ENCODE data around the gene GPRIN3.
"Not testable (repeated sequence)": the region's sequence is repeated elsewhere in the genome, so short reads cannot be mapped to it uniquely, and the experiment has no call there.

GPRIN3 gene

DNA sequence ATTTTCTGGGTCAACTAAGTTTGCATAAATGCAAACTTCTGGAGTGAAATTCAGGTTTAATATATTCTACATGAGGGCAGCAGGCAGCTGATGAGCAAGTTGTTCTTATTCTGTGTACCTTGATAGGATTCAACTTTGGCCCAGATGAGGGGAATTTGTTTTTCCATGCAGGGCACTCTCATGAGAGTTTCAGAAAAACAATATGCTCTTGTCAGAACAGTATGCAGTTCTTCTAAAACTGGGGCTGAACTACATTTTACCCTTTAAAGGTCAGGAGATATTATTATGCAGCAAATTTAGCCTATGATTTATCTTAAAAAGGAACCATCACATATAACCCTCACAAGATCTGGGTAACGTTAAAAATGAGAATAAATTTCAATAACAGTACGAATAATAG, 19.2 kb downstream of the GPRIN3 start:
- no peak for DNase-seq

DNA sequence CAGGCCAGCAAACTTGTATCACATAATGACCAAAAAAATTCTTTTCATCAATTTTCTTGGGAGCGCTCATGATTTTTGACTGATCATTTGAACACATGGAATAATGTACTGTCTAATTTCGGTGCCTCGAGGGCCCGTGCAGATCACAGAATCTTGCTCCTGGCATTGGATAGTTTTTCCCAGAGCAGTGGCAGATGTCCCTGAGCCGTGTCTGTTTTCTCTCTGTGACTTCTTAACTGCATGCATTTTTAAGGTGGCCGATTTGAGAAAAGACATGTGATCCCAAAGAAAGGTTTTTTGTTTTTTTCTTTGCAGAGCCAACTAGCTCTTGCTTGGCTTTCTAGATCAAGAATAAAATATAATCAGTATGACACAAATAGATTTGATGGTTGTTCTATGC, 19.7 kb downstream of the GPRIN3 start:
- DNase-seq, result no peak

DNA sequence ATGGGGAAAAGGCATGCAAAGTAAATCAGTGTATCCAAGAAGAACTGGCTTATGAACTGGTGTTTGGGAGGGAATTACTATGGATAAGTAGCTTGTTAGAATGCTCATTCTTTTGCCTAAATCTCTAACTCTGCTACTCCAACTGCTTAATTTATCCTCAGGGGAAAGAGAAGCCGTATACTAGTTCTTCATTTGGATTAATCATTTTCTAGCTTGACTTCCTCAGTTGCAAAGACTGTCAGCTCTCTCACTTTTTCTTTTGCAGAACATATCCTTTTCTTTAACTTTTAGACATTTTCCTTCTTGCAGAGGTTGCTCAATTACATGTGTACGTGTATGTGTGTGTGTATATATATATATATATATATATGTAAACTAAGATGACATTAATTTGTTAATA, 21.9 kb downstream of the GPRIN3 start:
- no peak for DNase-seq

DNA sequence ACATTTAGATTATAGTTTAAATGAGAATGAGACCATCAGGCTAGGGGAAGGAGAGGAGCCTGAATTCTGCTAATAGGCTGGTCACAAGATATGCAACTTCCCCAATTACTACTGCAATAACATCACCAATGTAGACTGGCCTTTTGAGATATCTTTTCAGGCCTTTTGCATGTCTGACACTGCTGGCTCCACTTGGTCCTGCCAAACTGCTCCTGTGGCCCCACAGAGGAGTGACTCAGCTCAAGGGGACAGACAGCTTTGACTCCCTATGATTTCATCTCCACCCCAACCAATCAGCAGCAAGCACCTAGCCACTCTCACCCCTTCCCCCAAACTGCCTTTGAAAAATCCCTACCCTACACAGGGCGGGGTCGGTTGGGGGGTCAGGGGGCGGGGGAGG, 22.8 kb downstream of the GPRIN3 start:
- no peak for DNase-seq

DNA sequence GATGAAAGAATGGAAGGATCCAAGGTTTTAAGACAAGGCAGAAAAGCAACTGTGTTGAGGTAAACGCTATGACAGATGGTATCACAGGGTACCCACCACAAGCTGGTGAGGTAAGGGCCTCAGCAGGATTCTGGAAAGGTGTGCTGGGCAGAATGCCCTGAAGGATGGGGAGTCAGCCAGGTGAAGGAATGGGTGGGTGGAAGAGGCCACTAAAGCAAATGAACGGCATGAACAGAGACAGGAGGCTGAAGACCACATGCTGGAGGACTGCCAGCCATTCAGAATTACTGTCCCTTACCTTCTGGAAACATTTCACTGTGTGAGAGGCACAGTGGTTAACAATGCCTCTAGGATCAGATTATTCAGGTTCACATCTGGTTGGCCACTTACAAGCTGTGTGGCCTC, 23.6 kb downstream of the GPRIN3 start:
- no peak for DNase-seq

DNA sequence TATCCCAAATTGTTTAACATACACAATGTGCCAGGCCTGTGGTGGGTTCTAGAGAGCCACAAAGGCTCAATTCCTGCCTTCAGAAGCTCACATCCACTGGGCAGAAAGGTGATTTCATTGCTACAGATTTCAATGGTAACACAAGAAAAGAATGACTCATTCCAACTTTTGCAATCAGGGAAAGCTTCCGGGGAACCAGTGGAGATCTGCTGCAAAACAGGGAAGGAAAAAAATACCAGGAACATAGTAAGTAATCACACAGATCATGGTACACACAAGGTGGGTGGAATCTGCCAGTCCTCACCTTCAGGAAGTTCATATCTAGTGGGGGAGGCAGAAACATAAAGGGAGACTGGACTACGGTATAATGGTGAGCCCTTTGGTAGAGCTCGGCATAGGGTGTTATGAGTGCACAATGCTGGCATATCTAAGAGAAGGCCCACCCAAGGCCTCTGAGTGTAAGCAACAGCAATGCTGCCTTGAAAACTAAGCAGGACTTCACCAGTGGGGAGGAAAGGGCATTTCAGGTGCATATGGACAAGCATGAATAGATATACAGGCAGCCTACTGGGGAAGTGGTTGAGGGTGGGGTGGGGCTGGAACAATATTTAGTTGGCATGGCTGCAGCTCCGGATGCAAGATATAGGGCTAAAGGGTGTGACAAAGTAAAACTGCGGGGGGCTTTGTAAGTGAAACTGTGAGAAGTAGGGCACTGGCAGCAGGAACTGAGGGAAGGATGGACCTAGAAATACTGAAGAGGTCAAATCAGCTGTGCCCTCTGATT, 24.2 kb downstream of the GPRIN3 start:
- peak; percentile 2 for DNase-seq

DNA sequence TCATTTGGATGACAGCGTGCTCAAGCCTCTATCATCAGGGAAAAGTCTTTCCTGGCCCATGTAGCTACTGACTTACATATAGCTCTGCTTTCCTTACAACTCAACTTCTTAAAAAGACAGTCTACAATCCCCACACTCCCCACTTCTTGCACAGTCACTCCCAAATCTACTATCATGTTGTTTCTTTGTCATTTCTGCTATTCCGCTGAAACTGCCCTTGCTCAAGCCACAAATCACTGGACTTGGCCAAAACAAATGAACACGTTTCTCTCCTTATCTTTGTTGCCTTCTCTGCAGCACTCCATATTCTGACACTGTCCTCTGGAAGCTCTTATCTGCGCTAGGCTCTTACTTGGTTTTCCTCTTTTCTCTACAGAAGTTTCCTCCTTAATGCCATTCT, 28.2 kb downstream of the GPRIN3 start:
- DNase-seq, result no peak

DNA sequence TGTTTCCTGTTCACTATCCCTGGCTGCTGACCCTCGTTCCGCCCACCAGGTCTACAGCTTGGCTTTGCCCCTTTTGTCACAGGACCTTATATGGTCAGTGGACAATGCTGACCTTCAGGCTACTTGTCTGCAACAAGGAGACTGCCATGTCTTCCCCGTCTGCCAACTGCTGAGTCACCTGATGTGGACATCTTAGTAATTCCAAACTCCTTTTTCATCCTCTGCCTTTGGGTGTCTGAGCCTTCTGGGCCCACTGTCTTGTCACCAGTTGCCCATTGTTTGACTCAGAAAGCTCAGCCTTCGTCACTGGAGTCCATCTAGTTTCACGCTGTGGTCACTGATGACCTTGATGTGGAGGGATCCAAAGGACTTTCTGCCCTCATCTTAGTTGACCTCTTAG, 30.2 kb downstream of the GPRIN3 start:
- DNase-seq, result no peak

DNA sequence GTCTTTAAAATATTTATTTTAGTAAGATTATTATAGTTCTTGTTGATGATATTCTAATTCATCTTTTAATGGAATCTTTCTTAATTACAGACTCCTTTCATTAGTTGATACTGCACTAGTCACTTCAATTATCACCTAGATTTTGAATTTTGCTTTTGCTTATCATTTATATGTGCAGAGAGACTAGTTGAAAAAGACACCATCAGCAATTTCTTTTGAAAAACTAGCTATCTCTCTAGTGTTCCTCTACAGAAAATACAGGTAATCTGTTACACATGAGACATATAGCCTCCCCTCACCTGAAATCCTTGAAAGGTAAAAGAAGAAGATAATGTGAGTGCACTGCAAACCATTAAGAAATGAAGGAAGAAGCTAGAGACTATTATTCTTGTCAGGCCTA, 31.3 kb downstream of the GPRIN3 start:
- DNase-seq, result no peak

DNA sequence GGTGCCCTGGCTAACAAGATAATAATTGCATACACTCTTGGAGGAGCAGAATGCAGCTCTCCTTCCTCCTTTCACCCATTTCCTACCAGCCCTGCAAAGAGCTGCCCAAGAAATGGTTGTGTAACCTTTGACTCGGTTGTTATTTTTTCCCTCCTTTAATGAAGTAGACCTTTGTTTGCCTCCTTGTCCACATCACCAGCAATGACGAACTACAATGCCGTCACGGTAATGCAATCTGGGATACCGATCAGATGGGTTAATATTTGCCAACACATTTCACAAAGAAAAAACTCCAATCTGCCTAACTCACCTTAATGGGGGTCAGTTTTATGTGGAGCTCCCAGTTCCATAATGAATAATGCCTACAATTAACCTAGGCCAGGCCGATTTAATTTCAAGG, 32.0 kb downstream of the GPRIN3 start:
- DNase-seq, result no peak

DNA sequence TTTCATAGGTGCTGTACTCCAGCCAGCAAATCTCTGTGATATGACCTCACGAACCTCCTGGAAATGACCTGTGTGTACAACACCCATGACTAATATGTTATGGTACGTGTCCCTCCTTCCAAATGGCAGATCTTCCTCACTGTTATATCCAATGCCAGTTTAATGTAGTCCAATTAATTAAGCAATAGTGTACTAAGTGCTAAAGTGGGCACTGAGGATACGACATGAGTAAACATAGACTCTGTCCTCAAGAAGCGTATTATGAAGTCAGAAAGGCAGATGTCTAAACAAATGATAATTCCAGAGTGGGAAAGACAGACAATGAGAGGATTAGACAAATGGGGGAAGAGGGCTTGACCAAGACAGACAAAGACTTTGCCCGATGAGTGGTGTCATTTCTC, 33.9 kb downstream of the GPRIN3 start:
- no peak for DNase-seq

DNA sequence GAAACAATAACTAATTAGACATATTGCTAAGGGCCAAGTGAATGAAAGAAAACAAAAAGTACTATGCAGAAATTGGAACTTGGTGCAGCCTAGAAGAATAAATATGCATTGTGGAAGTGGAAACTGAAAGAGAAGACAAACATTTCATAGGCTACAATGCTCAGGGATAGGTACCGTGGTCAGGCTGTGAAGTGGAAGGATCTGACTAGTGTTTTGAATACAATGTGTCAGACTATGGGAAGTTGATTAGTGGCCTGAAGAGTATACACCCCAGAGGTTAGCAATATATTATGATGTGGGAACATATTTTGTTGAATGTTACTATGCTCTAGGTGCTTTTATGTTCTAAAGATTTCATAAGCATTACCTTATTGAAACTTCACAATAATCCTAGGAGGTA, 36.8 kb downstream of the GPRIN3 start:
- no peak for DNase-seq

DNA sequence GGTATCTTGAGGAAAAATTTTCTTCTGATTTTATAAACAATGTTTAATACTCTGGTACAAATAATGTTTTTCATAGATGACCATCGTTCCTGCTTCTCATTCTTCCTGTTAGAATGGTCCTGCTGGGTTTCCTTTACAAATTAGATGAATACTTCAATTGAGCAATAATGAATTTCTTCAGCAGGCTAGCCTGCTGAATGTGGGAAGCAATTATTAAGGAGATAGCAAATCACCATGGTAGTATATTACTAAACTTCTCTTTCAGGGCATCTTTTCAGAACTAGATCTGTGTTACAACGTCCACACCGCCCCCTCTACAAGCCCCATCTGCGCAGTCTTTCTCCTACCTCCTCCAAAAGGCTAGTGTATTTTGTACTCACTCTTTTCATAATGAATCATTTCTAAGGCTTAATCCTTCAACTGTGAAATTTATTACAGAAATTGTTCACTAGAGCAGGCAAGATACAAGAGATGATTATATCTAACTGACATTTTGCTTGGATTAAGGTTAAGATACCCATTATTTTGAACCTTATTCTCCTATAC, 38.4 kb downstream of the GPRIN3 start:
- DNase-seq, result no peak

DNA sequence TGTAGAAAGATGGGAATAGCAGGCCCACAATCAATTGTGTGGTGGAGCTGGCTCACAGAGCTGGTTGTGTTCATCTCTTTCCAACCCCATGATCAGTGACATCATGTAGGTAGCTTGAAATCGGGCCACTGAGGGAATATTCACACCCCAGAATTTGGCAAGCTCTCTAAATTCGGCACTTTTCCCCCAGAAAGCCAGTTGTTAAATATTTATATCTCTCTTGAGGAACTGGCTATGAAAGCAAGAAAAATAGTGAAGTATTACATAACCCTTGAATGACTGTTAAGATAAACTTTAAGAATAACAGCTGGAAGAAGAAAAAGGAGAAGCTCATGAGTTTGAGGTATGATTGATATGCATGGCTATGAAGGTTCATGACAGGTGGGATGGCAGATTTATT, 38.9 kb downstream of the GPRIN3 start:
- DNase-seq, result no peak

DNA sequence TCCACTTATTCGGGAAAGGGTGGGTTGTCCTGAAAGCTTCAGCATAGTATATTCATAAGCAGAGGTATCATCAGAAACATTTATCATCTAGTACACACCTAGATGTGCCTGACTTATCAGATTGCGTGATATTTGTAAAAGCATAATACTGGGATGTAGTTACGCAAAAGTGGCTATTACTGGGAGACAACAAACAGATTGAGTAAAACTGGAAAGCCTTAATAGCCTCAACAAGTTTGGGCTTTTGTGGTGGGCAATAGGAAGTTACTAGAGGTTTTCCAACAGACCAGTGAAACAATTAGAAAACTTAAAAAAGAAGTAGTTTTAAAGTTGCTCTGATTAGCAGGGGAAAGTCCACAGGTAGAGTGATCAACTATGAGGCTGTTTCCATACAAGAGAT, 39.8 kb downstream of the GPRIN3 start:
- DNase-seq, result no peak

DNA sequence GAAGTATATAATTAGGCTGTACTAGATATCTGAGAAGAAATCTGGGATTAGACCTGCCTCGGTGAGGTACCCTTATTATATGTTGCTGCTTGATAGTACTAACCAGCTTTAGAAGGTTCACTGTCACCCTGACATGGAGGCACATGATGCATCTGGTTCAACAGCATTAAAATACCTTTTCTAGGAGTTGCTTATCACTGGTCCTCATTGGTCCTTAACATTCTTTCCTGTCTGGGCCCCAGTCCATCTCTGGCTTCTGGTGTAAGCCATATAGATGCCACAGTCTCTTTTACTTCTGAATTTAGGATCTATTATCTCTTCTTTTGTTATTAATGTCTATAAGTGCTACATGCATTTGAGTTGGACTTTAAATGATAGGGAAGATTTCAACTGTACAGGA, 40.2 kb downstream of the GPRIN3 start:
- no peak for DNase-seq

DNA sequence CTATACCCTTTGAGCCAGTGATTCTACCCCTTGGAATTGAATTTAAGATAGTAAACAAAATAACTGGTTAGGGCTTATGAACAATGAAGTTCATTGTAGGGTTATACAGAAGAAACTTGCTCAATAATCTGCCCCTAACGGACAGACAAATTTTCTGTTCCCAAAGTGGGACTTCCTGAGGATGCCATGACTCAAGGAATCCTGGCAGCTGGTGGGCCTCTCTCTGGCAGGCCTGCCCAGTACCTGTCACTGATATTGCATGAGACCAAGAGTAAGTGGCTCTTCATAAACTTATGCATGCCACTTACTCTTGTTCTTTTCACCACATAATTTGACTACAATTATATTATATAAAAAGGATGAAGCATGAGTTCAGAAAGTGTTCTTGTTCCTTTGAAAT, 41.5 kb downstream of the GPRIN3 start:
- no peak for DNase-seq

DNA sequence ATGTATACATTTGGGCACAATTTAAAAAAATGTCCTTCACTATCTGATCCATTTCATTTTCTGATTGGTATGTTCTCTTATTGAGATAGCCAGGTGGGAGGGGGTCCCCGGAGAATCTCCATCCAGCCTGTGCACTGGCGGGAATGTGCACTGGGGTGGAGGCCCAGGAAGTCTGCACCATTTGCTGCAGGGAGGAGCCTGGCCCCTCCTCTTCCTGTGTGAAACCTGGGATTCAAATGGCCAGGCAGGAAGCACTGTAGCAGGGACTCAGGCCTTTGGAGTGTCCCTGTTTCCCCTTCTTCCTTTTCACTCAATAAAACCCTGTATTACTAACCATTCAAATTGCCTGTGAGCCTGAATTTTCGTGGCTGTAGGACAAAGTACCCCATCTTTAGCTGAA, 44.3 kb downstream of the GPRIN3 start:
- no peak for DNase-seq

DNA sequence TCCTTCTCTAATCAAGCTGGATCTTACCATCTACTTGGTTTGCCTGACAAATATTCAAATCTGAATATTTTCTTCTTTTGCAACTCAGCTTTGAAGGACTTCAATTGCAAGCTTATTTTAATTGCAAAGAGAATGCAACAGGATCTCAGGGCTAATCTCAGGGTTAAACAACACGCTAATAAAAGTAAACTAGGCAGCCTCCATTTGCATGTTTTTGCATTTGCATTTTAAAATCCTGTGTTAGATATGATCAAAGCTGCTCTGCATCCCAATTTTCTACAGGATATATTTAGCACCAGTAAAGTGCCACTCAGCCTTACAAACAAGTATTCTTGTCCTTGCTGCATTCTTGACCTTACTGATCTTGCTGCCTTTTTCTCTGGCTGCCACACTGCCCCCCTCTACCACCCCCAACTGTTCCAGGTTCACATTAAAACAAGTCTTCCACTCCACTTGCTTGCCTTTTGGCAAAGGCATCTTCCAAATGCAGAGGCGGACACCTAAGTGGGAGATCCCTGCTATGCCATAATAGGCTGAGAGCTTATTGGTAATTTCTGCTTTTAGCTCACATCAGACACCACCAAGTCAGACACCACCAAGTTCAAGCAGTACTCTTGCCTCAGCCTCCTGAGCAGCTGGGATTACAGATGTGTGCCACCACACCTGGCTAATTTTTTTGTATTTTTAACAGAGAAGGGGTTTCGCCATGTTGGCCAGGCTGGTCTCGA, 48.1 kb downstream of the GPRIN3 start:
- no peak for DNase-seq

DNA sequence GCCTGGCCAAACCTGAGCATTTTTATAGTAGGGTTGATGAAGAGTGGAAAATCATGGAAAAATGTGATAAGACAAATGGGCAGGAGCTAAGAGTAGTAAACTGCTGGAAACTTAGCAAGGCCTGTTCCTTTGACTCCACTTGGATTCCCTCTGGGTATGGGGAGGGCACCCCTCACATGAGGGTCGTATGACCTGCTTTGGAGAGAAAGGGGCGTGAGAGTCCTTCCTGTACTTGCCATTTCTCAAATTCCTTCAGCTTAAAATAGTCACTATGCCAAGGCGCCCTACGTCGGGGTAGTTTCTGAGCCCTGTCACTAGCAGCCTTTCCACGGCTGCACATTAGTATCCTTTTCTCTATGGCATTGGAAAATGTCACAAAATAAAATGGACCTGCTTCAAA, 49.1 kb downstream of the GPRIN3 start:
- DNase-seq, result no peak

DNA sequence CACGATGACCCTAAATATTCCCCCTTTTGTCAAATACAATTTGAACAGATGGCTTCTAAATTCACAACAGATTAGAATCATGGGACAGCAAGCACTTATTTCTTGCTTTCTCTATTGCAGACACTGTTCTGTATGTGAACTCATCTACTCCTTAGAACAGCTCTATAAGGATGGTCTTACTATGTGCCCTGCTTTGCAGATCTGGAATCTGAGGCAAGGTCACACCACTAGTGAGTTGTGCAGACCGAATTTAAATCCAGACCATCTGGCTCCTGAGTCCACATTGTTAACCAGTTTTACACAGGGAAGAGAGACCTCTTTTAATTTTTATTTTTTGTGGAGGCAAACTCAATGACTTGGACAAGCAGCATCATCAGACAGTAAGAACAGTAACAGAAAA, 50.2 kb downstream of the GPRIN3 start:
- no peak for DNase-seq

DNA sequence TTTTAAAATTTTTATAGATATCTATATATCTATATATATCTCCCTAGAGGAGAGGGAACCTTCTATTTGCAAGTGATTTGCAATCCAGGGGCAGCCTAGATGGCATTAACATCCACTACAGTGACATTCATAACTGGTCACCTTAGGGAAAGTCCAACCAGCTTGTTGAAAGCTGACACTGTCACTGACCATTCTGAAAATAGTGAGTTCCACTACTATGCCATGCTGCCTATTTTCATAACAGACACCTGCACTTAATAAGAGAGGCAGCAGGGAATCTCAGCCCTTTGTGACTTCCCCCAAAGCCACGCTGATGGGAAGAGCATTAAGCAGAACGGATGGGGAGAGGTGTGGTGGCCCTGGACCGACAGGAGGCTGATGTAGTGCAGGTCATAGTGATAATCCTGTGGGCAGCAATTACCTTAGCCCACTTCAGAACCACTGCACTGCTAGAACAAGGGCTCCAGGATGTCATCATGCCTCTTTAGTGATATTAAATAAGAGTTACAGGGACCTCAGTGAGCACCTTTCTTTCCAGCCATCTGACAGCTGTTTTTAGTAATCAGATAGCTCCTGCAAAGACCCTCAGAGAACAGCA, 51.3 kb downstream of the GPRIN3 start:
- DNase-seq, result no peak

DNA sequence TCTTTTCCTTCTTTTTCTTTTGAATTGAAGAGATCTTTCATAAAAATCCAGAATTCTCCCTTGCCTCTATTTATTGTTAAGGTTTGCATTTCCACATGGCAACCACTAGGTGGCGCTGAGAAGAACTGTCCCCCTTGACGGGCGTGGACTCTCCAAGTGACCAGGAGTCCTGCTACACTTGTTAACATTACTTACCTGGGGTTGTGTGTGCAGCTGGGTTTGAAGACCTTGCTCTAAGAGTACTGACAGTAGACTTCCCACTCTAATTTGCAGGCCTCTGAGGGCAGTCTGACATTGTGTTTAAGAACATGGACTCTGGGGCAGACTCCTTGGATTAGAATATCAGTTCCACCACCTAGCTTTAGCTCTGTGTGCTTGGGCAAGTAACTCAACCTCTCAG, 52.8 kb downstream of the GPRIN3 start:
- peak; percentile 14 for DNase-seq

DNA sequence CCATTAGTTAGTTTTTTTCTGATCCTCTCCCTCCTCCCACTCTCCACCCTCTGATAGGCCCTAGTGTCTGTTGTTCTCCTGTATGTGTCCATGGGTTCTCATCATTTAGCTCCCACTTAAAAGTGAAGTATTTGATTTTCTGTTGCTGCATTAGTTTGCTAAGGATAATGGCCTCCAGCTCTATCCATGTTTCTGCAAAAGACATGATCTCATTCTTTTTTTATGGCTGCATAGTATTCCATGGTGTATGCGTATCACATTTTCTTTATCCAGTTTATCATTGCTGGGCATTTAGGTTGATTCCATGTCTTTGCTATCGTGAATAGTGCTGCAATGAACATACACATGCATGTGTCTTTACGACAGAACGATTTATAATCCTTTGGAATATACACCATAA, 53.3 kb downstream of the GPRIN3 start:
- not testable (repeated sequence) for DNase-seq
